Left cardiac atrium (tissue), 4 donors: Measurements from ENCODE around the gene HTRA1. TPM values are rescaled to one million over a fixed set of nuclear protein-coding genes. Genes with fewer than 3 reads are reported as not detected.
A peak's percentile ranks its signal among the peaks of the same experiment; 100 is the strongest.

Source experiments
- ATAC-seq, 2 donors: fragments of 200-7000 bp; cut with Tn5 transposase; one replicate each; pipeline ENCODE4 v1.9.1; 2020; ENCODE audit warnings: mild to moderate bottlenecking in 2 of 2, moderate library complexity in 2 of 2
- DNase-seq: peaks from one replicate; pipeline ENCODE4 v3.0.0-alpha.2; 2020
- intact Hi-C, 2 donors: fragments of 100-400 bp; cut with DNase I; formaldehyde crosslinking; loops; one replicate each; pipeline versions ENCODE4 v1.14.1 to v1.15.1; 2022 to 2023
- long read RNA-seq: library from polyadenylated mRNA; unstranded; transcript quantifications from one replicate; pipeline ENCODE4 v2.0.0, GENCODE V29; 2021
- total RNA-seq, 2 donors: library from RNA; stranded (reverse); fragmentation: NEBNext Ultra II Directional; extraction: Animal tissue kit (Norgen Biotek cat#: 25700); gene quantifications; one replicate each; pipeline ENCODE4 v1.2.1, GENCODE V29; 2021
- donor health status: DM: no; HTN: yes; CAD: no.
- donor health status: DM: no; HTN: yes; CAD: no; lungs with severe emphysema.
- donor health status: DM: yes; HTN: yes; CAD: no.
- donor health status: Dilated cardiomyopathy.

The HTRA1 gene
- total RNA-seq = 10 to 100 TPM; 69.4 to 73.5 TPM
- long read RNA-seq, partial matches to known transcripts = 3 of 5 reads
- long read RNA-seq, other reads (novel, unspliced or antisense) = 1 of 5 reads

- ATAC-seq = peak; percentile 72 to 86
- intact Hi-C loops = loop anchor here in 1 of 2 donors (10.0 kb wide), 1 partner anchor 103 kb away; the partner anchor contains the start of gene DMBT1
- DNase-seq = peak; percentile 83
Observed at GRCh38 chr10:122461367-122461728, at the start of gene HTRA1. HTRA1 (plus strand) TSS chr10:122461553; CDS start chr10:122461653, 100 bp downstream.

DNA sequence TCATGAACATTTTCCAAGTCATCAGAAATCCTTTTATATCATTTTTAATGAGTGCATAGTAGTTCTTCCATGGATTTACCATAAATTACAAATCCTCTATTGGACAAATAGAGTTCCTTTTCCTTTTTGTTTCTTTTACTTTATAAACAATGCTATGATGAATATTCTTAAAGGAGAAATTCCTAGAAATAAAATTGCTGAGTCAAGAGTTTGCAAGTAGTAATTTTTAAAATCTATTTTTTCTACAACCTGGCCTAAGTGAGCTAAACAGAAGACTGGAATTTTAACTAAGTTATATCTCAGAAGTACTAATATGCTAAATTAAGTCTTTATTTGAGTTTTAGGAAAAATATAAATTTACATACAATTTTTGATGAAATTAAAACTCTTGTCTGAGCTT is 48.0 kb upstream of the HTRA1 start:
- ATAC-seq (no peak), DNase-seq (no peak)
- intact Hi-C loops = no loop called here

DNA sequence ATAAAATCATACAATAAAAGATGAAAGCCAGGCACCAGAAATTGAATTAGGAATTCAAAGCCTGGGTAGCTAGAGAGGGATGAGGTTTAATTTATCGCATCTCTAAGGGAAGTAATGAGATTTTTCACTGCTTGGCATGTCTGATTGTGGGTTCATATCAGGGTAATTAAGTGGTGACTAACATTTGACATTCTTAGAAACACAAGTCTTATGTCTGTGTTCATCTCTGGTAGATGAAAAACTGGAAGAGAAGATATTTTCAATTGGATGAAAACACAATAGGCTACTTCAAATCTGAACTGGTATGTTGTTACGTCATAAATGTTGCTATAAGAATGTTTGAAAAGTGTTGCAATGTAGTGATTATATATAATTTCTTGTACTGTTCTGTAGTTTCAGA is 43.7 kb upstream of the HTRA1 start:
- DNase-seq = no peak
- no peak for ATAC-seq
- intact Hi-C loops = no loop called here

- ATAC-seq (no peak), DNase-seq (no peak)
- intact Hi-C loops = no loop called here
Observed at GRCh38 chr10:122419016-122419415, 42.3 kb upstream of the HTRA1 start.

DNA sequence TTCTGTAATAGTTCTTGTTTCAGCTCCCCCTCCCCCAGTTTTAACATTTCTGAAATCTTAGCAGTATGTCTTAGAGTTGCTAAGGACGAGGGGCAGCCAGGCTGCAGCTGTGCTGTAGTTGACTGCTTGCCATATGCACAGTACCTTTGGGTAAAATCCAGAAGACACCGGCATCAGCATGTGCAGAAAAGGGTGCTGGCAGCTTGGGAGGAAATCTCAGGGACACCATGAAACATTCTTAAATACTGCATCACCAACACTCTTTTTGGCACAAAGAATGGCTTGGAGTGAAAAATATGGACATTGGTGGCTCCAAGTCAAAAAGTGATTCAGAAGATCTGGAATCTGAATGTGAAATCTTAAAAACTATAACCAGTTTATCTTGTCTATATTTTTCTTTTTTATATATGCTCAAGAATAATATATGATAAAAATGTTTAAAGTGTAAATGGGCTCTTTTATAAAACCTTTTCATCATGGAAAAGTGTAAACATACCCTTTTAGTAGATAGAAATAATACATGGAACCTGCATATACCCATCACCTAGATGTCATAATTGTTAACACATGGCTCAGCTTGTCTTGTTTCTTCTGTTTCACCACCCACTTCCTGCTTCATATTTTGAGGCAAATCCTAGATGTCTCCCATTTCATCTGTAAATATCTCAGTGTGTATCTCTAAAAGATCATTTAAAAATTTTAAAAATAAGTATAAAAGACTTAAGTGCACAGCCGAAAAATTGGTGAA is 41.3 kb upstream of the HTRA1 start:
- no peak for DNase-seq
- ATAC-seq = peak in 1 of 2 donors; percentile 78
- intact Hi-C loops = no loop called here

- intact Hi-C loops = no loop called here
- peak in 1 of 2 donors; percentile 39 for ATAC-seq
- DNase-seq = no peak
Observed at GRCh38 chr10:122420624-122421007, 40.7 kb upstream of the HTRA1 start.

DNA sequence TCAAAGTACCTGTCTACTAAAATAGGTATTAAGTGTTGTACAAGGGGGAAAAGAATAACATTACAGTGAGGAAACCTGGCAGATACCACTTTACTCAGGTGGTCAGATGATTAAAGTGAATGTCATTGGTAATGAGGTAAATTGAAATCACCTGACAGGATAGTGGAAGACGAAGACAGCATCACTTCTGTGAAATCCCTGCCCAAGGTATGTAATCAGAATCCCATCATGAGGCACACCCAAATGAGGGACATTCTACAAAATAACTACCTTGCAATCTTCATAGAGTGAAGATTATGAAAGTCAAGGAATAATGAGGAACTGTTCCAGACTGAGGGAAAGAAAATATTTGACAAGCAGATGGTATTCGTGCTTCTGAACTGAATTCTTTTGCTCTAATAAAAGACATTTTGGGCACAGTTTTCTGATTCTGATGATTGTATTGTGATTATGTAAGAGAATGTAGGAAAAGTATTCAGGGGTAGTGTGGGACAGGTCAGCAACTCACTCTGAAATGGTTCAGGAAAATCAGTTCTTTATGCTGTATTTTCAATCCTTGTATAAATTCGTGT is 40.2 kb upstream of the HTRA1 start:
- ATAC-seq (peak in 1 of 2 donors; percentile 29), DNase-seq (no peak)
- intact Hi-C loops = no loop called here

DNA sequence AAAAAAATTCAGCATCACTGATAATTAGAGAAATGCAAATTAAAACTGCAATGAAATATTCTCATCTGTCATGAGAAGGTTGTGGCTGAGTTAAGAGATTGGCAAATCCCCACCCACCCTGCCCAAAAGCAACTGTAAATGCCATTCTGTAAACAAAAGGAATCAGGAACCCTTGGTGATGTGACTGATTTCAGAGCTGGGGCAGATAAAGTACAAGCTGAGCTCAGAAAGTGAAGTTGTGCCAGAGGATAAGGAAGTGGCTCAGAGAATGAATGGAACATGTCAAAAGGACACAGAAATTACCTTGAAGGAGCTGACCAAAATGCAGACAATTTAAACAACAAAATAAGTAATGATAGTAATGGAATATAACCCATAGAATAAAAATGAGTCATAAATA is 39.6 kb upstream of the HTRA1 start:
- peak in 1 of 2 donors; percentile 21 for ATAC-seq

GRCh38 chr10:122422266-122422989 is 38.9 kb upstream of the HTRA1 start:
- DNase-seq (no peak), ATAC-seq (no peak)
- intact Hi-C loops = no loop called here

More for the DNA sequence above, 39.6 kb upstream of the HTRA1 start:
- intact Hi-C loops = no loop called here
- DNase-seq = no peak

DNA sequence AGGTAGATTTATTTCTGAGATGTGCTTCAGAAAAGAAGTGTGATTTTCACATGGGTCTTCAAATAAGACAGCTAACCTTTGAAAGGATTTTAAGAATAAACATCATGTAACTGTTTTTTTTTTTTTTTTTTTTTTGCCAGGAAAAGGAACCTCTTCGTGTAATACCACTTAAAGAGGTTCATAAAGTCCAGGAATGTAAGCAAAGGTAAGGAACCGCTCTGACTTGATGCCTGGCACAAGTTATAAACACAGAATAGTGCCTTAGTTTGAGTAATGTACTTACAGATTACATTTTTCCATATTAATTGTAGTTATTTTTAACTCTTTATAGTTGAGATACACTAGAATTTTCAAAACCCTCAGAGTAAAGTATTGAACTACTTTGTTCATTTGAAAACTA is 37.3 kb upstream of the HTRA1 start:
- intact Hi-C loops = no loop called here
- DNase-seq = no peak
- ATAC-seq = no peak

DNA sequence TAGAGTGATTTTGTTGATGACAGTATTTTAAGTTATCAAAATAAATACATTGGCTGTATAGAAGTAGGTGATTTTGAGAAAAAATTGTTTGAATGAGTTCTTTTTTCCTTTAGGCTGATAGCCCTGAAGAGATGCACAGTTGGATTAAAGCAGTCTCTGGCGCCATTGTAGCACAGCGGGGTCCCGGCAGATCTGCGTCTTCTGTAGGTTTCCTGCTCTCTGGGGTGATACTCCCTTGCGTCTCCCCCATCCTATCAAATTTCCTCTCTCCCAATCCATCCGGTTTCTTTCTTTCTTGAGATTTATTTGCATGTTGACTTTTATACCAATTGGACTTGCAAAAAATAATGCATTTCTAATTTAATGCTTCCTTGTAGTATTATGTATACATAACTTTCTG is 34.5 kb upstream of the HTRA1 start:
- ATAC-seq (no peak), DNase-seq (no peak)
- intact Hi-C loops = no loop called here

DNA sequence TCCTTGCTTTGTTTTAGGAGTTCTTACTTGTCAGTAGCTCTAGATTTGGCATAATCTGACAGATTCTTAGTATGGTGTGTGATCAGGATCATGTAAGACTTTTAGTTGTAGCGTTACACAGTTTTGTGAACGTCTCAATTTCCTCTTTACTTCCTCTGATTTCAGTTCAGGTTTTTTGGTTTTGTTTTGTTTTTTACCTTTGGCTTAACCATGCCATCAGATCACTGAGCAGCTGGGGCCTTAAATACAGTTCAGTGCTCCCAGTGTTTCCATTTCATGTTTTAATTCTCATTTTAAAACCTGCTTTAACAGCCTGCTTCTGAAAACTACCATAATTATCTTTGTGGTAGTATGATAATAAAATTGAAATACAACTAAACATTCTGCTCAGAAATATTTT is 34.1 kb upstream of the HTRA1 start:
- ATAC-seq = no peak
- no peak for DNase-seq
- intact Hi-C loops = no loop called here

DNA sequence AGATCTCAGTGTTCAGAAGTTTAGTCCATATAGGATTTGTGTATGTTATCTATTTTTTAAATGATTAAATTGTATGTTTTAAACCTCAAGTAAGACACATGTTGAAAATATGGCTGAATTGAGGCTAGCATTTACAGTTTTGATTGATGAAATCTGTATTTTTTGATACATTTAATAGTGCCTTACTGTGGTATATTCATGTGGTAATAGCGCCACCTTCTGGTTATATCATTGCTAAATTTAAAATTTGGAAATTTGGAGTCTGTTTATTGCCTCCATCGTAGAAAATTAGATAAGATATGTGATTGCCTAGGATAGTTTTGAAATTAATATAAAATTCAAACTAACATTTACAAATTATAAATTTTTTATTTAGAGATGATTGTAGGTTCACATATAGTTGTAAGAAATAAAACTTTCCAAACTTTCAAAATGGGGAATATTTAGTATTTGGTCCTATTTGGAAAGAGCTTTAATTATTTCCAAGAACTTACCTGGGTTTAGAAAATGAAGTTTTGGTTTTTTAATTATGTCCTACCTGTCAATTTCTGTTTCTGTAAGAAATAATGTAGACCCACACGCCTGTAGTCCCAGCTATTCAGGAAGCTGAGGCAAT is 26.0 kb upstream of the HTRA1 start:
- intact Hi-C loops = loop anchor here (1.0 to 10.0 kb wide), 5 partner anchors 91 to 138 kb away; partner anchors contain the start of gene DMBT1 (in 1 of the 2)
- ATAC-seq (peak in 1 of 2 donors; percentile 39), DNase-seq (no peak)

- ATAC-seq (no peak), DNase-seq (no peak)
- intact Hi-C loops = loop anchor here in 1 of 2 donors (10.0 kb wide), 1 partner anchor 123 kb away; the partner anchor contains the start of gene DMBT1
Observed at GRCh38 chr10:122441961-122442360, 19.4 kb upstream of the HTRA1 start.

- DNase-seq = no peak
- ATAC-seq = no peak
- intact Hi-C loops = loop anchor here in 1 of 2 donors (10.0 kb wide), 1 partner anchor 119 kb away; the partner anchor contains the start of gene DMBT1
Observed at GRCh38 chr10:122445469-122445868, 15.9 kb upstream of the HTRA1 start.

GRCh38 chr10:122445904-122446303 is 15.4 kb upstream of the HTRA1 start:
- peak in 1 of 2 donors; percentile 42 for ATAC-seq
- intact Hi-C loops = loop anchor here in 1 of 2 donors (10.0 kb wide), 1 partner anchor 119 kb away; the partner anchor contains the start of gene DMBT1
- no peak for DNase-seq

DNA sequence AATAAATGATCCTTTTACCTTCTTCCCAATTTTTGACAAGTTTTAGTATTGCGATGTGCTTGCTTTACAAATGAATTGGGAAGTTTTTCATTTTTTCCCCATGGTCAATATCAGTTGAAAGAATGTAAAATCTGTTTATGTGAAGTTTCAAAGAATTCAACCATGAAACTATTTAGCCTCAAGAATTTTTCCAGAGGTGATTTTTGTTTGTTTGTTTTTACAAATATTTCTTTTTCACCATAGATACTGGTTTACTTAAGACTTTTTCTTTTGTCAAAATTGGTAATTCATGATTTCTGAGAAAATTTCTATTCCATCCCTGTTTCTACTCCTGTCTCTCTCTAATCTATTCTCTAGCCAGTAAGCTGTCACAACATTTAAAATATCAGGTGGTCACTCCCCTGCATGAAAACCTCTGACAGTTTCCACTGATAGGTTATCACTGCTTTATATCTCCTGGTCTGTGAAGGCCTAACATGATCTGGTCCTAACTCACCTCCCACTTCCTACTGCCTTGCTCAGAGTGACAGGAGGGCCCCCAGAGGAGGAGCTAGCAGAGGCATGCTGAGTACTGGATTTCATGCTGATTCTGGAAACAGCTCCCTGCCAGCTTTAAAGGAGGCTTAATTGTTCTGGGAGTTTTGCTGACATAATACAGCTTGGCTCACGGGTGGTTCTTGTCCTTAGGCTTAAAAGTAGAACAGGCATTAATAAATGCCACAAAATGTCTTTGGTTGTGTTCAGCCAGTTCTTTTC is 14.5 kb upstream of the HTRA1 start:
- DNase-seq (no peak), ATAC-seq (peak; percentile 78 to 91)
- intact Hi-C loops = loop anchor here in 1 of 2 donors (10.0 kb wide), 1 partner anchor 118 kb away; the partner anchor contains the start of gene DMBT1

GRCh38 chr10:122448600-122448999 is 12.8 kb upstream of the HTRA1 start:
- intact Hi-C loops = loop anchor here in 1 of 2 donors (10.0 kb wide), 1 partner anchor 116 kb away; the partner anchor contains the start of gene DMBT1
- DNase-seq (no peak), ATAC-seq (no peak)
